ENCODE data around the gene FPR1.
"Not testable (repeated sequence)": the region's sequence is repeated elsewhere in the genome, so short reads cannot be mapped to it uniquely, and the experiment has no call there.

Gene FPR1

GRCh38 chr19:51760697-51761356, 9.1 kb upstream of the FPR1 start, which contains the start of gene FPR2:
Gene FPR2 (plus strand): TSS chr19:51761180. CDS start chr19:51768659, 7,479 bp downstream.
- Mint-ChIP-seq H3K27ac (no peak within 1 kb of the TSS), H3K4me1 (ENCODE audit: low read depth) (no peaks in the 10 kb centered on the region), H3K36me3 (ENCODE audit: low read depth) (no peaks in the 10 kb centered on the region), H3K27me3 (ENCODE audit: low read depth) (no peaks in the 10 kb centered on the region), H3K9me3 (peaks cover 32% of the 10 kb centered on the region), H3K4me3 (no peak within 1 kb of the TSS)

- no peaks in the 10 kb centered on the region for H3K27me3 Mint-ChIP-seq (ENCODE audit: low read depth)
- no peaks in the 10 kb centered on the region for H3K4me1 Mint-ChIP-seq (ENCODE audit: low read depth)
- H3K27ac Mint-ChIP-seq = no peak overlapping the region
- H3K9me3 Mint-ChIP-seq = peaks cover 21% of the 10 kb centered on the region
- no peaks in the 10 kb centered on the region for H3K36me3 Mint-ChIP-seq (ENCODE audit: low read depth)
- no peak overlapping the region for H3K4me3 Mint-ChIP-seq
These were observed 3.9 kb upstream of the FPR1 start for GRCh38 chr19:51755571-51755970.

- no peaks in the 10 kb centered on the region for H3K27me3 Mint-ChIP-seq (ENCODE audit: low read depth)
These were observed 3.1 kb upstream of the FPR1 start for GRCh38 chr19:51754770-51755169.

GRCh38 chr19:51754109-51754508, 2.4 kb upstream of the FPR1 start:
- peaks cover 20% of the 10 kb centered on the region for H3K9me3 Mint-ChIP-seq
- H3K27me3 Mint-ChIP-seq (ENCODE audit: low read depth) = no peaks in the 10 kb centered on the region
- no peak overlapping the region for H3K27ac Mint-ChIP-seq
- H3K4me1 Mint-ChIP-seq (ENCODE audit: low read depth) = no peaks in the 10 kb centered on the region
- no peak overlapping the region for H3K4me3 Mint-ChIP-seq
- no peaks in the 10 kb centered on the region for H3K36me3 Mint-ChIP-seq (ENCODE audit: low read depth)

More at GRCh38 chr19:51754770-51755169, 3.1 kb upstream of the FPR1 start:
- peaks cover 18% of the 10 kb centered on the region for H3K9me3 Mint-ChIP-seq
- H3K36me3 Mint-ChIP-seq (ENCODE audit: low read depth) = no peaks in the 10 kb centered on the region
- H3K4me1 Mint-ChIP-seq (ENCODE audit: low read depth) = no peaks in the 10 kb centered on the region
- H3K4me3 Mint-ChIP-seq = no peak overlapping the region
- no peak overlapping the region for H3K27ac Mint-ChIP-seq

GRCh38 chr19:51750400-51751094, 1.1 kb downstream of the FPR1 start:
- Mint-ChIP-seq H3K27me3 (ENCODE audit: low read depth) (no peaks in the 10 kb centered on the region), H3K36me3 (ENCODE audit: low read depth) (no peaks in the 10 kb centered on the region), H3K4me3 (no peak overlapping the region), H3K4me1 (ENCODE audit: low read depth) (no peaks in the 10 kb centered on the region), H3K9me3 (peaks cover 20% of the 10 kb centered on the region), H3K27ac (no peak overlapping the region)

GRCh38 chr19:51749979-51750378, 1.7 kb downstream of the FPR1 start:
- no peaks in the 10 kb centered on the region for H3K27me3 Mint-ChIP-seq (ENCODE audit: low read depth)
- H3K4me1 Mint-ChIP-seq (ENCODE audit: low read depth) = no peaks in the 10 kb centered on the region
- H3K36me3 Mint-ChIP-seq (ENCODE audit: low read depth) = no peaks in the 10 kb centered on the region
- no peak overlapping the region for H3K27ac Mint-ChIP-seq
- H3K4me3 Mint-ChIP-seq = no peak overlapping the region
- peaks cover 21% of the 10 kb centered on the region for H3K9me3 Mint-ChIP-seq

GRCh38 chr19:51746731-51747130, 4.9 kb downstream of the FPR1 start:
- Mint-ChIP-seq H3K4me3 (no peak overlapping the region), H3K4me1 (ENCODE audit: low read depth) (no peaks in the 10 kb centered on the region), H3K36me3 (ENCODE audit: low read depth) (no peaks in the 10 kb centered on the region), H3K27ac (no peak overlapping the region), H3K9me3 (peaks cover 21% of the 10 kb centered on the region), H3K27me3 (ENCODE audit: low read depth) (no peaks in the 10 kb centered on the region)

- no peaks in the 10 kb centered on the region for H3K27me3 Mint-ChIP-seq (ENCODE audit: low read depth)
- H3K4me3 Mint-ChIP-seq = no peak overlapping the region
- no peak overlapping the region for H3K27ac Mint-ChIP-seq
- H3K9me3 Mint-ChIP-seq = peaks cover 16% of the 10 kb centered on the region
- H3K4me1 Mint-ChIP-seq (ENCODE audit: low read depth) = no peaks in the 10 kb centered on the region
- no peaks in the 10 kb centered on the region for H3K36me3 Mint-ChIP-seq (ENCODE audit: low read depth)
These were observed 8.3 kb downstream of the FPR1 start for GRCh38 chr19:51743405-51743804.

GRCh38 chr19:51742789-51743188, 8.9 kb downstream of the FPR1 start:
- Mint-ChIP-seq H3K9me3 (peaks cover 16% of the 10 kb centered on the region), H3K4me1 (ENCODE audit: low read depth) (no peaks in the 10 kb centered on the region), H3K4me3 (no peak overlapping the region), H3K36me3 (ENCODE audit: low read depth) (no peaks in the 10 kb centered on the region), H3K27ac (no peak overlapping the region), H3K27me3 (ENCODE audit: low read depth) (no peaks in the 10 kb centered on the region)

- Mint-ChIP-seq H3K36me3 (ENCODE audit: low read depth) (no peaks in the 10 kb centered on the region), H3K27me3 (ENCODE audit: low read depth) (no peaks in the 10 kb centered on the region), H3K27ac (no peak overlapping the region), H3K9me3 (peaks cover 2% of the 10 kb centered on the region), H3K4me1 (ENCODE audit: low read depth) (no peaks in the 10 kb centered on the region), H3K4me3 (no peak overlapping the region)
These were observed 11.3 kb downstream of the FPR1 start for GRCh38 chr19:51740356-51740755.

- H3K9me3 Mint-ChIP-seq = no peaks in the 10 kb centered on the region
- no peak overlapping the region for H3K27ac Mint-ChIP-seq
- no peak overlapping the region for H3K4me3 Mint-ChIP-seq
- no peaks in the 10 kb centered on the region for H3K36me3 Mint-ChIP-seq (ENCODE audit: low read depth)
- H3K27me3 Mint-ChIP-seq (ENCODE audit: low read depth) = no peaks in the 10 kb centered on the region
- H3K4me1 Mint-ChIP-seq (ENCODE audit: low read depth) = no peaks in the 10 kb centered on the region
These were observed 12.0 kb downstream of the FPR1 start for GRCh38 chr19:51739466-51740213.

GRCh38 chr19:51738523-51738922, 13.2 kb downstream of the FPR1 start:
- H3K36me3 Mint-ChIP-seq (ENCODE audit: low read depth); H3K4me1 Mint-ChIP-seq (ENCODE audit: low read depth); H3K27me3 Mint-ChIP-seq (ENCODE audit: low read depth); H3K27ac Mint-ChIP-seq; H3K4me3 Mint-ChIP-seq; H3K9me3 Mint-ChIP-seq: not testable (repeated sequence)

GRCh38 chr19:51737924-51738323, 13.8 kb downstream of the FPR1 start:
- H3K4me3 Mint-ChIP-seq = no peak overlapping the region
- no peaks in the 10 kb centered on the region for H3K36me3 Mint-ChIP-seq (ENCODE audit: low read depth)
- H3K27me3 Mint-ChIP-seq (ENCODE audit: low read depth) = no peaks in the 10 kb centered on the region
- H3K4me1 Mint-ChIP-seq (ENCODE audit: low read depth) = no peaks in the 10 kb centered on the region
- no peak overlapping the region for H3K27ac Mint-ChIP-seq
- H3K9me3 Mint-ChIP-seq = no peaks in the 10 kb centered on the region

GRCh38 chr19:51737389-51737788, 14.3 kb downstream of the FPR1 start:
- H3K27me3 Mint-ChIP-seq (ENCODE audit: low read depth) = no peaks in the 10 kb centered on the region
- no peaks in the 10 kb centered on the region for H3K9me3 Mint-ChIP-seq
- no peak overlapping the region for H3K4me3 Mint-ChIP-seq
- H3K4me1 Mint-ChIP-seq (ENCODE audit: low read depth) = no peaks in the 10 kb centered on the region
- H3K36me3 Mint-ChIP-seq (ENCODE audit: low read depth) = no peaks in the 10 kb centered on the region
- no peak overlapping the region for H3K27ac Mint-ChIP-seq

Data from T-helper 1 cell treated with Interleukin-12 subunit alpha and Interleukin-12 subunit beta and Interleukin-4 antibody, amounts not matched to agents 30 μg/mL and 1 μg/mL, for 36 hours (primary cell).